GM18909 (cell line): Measurements from ENCODE around the gene PLEKHA7.

Experiments
- ATAC-seq: cut with Tn5 transposase; IDR thresholded peaks from one replicate; pipeline ENCODE4 v1.9.1; 2021; ENCODE audit warnings: mild to moderate bottlenecking; ENCODE audit not compliant: unreplicated experiment, poor library complexity

Gene PLEKHA7

DNA sequence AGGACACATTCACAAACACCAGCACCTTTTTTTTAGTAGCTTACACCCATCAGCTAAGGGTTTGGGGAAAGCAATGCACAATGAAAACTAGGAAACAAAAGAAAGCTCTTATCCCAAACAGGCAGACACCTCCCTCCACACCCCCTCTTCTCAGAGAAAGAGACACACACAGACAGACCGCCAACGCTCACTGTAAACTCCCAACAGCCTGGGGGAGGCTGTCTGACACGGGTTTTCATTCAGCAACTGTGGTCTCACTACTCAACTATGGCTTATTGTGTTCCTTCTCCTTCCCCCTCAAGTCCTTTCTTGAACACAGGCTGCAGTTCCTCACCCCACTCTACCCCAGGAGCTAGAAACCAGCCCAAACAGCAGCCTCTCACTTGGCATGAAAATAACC, 152.4 kb downstream of the PLEKHA7 start:
- no peak for ATAC-seq

GRCh38 chr11:16860617-16861016, 153.6 kb downstream of the PLEKHA7 start:
- ATAC-seq = no peak

- ATAC-seq = no peak
Measured at GRCh38 chr11:16859651-16860050, 154.6 kb downstream of the PLEKHA7 start.

- ATAC-seq = no peak
Measured at GRCh38 chr11:16857186-16857585, 157.0 kb downstream of the PLEKHA7 start.

GRCh38 chr11:16856022-16856471, 158.2 kb downstream of the PLEKHA7 start:
- ATAC-seq = no peak

DNA sequence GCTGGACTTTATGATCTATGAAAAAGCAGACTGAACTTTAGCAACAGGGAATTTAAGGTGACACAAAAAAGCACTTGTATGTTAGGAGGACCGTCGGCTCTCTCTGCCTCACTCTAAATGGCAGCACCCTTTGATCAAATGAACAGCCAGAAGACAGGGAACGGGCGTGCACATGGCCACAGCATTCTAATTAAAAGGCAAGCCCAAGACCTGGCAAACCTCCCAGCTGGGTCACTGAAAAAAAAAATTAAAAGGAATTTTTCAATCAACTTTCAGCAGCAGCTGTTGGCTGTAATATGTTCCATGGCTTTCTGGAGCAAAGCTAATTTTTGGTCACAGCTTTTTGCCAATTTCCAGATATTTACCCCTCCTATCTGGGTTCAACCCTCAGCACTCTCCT, 159.2 kb downstream of the PLEKHA7 start:
- no peak for ATAC-seq

DNA sequence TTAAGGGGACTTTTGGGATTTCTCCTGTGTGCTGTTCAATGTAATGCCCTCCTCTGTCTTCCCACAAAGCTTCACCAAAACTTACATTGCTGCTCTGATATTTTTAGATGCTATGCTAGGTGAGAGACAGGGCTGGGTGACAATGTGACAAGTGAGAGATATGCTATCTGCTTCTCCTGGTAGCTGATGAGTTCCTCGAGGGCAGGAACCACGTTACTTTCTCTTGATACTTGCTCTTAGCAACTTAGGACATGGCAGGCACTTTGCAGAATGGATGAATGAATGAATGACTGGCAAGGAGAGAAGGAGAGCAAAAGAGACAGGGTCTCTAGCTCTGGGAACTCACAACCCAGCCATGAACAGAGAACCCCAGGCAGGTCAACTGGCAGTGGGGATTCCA, 160.4 kb downstream of the PLEKHA7 start:
- ATAC-seq = no peak

DNA sequence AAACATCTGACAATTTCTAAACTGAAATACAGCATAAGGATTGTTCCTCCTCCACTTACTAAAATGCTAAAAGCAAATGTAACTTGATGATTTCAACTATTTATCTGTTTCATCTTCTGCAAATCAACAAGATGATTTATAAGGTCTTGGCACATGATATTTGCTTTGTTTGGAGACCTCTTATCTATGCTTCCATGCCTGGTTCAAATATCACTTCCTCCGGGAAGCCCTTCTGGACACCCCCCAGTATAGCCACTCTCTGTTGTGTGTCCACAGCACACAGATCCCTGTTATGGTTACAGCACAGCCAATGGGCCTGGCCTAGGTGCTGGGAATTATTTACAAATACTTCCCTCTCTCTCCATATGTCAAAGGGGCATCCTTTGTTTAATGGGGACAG, 160.9 kb downstream of the PLEKHA7 start:
- ATAC-seq = no peak

DNA sequence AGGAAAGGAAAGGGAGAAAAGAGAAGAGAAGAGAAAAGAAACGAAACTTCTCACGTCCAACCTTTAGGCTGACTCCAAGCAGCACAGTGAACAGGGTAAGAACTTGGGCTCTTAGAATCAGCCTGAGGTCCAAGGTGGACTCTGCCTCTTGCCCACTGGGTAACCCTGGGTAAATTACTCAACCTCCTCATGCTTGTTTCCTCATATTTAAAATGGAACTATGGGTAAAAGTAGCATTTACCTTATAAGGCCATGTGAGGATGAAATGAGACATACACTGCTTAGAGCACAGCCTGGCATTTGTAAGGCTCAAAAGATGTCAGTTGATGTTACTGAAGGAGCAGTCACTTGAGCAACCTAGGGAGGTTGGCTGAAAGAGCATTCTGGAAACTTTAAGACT, 167.9 kb downstream of the PLEKHA7 start:
- ATAC-seq = no peak

DNA sequence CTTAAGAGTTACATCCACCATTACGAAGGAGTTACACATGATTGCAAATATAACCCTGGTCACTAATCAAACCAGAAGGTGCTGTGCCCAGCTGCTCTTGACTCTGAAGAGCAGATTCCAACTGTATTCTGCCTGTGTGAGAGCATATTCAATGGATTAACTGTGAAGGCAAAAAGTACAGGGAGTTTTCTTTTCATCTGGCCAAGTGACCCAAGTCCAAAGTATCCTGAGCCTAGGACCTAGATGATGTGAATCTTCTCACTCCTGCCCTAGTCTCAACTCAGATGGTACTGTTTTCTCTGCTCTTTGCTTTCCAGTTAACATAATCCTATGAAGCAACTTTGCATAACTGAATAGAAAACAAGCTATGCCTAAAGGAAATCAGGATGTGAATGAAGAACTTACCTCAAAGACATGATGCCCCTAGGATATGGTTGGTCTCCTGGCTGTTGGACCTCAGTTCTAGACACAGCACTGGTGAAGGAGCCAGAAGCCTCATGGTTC, 169.9 kb downstream of the PLEKHA7 start:
- no peak for ATAC-seq

DNA sequence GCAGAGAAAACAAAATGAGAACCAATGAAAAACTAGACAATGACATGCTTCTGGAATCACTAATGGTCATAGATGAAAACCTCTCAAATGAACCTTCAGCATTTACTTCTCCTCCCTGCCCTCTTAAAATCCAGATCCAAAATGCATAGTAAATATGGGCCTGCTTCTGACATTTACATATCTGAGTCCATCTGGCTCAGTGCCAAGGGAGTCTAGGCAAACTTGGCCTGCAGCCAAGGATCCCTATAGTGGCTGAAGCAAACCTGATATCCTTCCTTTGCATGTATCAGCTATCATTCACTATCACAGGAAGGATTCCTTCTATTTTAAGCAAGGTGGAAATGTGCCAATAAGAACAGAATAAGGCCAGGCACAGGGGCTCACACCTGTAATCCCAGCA, 170.9 kb downstream of the PLEKHA7 start:
- ATAC-seq = no peak

DNA sequence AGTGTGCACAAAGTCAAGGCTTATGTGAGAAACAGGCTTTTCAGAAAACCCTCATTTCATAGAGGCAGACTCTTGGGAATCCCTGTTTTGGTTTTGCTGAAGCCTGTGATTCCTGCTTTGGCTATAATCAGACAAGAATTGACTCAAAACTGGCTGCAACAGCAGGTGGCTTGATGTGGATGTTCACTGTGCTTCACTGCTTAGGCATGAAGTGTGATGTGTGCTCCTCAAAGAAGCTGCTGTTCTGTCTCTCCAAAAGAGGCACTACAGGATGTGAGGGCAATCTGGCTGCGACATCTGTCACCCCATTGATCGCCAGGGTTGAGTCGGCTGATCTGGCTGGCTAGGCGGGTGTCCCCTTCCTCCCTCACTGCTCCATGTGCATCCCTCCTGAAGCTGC, 172.2 kb downstream of the PLEKHA7 start:
- ATAC-seq = peak; percentile 61

GRCh38 chr11:16841481-16841880, 172.7 kb downstream of the PLEKHA7 start:
- peak; percentile 32 for ATAC-seq

DNA sequence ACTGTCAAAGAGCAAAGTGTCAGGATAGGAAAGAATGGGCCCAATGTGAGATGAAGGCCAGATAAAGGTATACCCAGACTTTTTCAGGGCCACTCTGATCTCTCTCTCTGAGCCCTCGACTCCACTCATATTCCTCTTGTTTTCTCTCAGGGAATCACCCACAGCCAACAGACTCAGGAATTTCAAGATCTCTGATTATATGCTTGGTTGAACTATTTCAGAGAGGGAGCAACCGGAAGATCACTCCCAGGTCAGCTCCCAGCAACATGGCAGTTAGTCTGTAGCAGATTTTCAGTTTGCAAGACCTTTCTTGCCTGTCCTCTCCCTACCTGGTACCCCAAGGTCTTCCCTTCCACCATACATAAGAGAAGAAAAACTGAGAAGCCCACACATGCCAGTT, 173.3 kb downstream of the PLEKHA7 start:
- no peak for ATAC-seq

- no peak for ATAC-seq
Measured at GRCh38 chr11:16839821-16840220, 174.4 kb downstream of the PLEKHA7 start.

DNA sequence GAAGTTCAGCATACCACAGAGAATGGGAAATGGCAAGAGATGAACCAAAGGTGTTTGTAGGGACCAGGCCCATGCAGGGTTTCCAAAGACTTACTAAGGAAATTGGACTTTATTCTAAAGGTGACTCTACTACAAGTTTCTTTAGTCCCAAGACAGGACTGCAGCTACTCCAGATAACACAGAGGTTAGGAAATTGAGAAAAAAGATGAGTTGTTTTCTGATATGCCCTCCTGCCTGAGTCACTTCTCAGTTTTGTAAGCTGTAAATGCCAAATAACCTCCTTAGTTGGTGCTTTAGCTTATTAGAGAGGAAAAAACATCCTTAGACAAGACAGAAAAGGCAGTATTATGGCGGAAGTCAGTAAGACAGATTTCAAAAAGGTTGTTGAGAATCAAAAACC, 179.8 kb downstream of the PLEKHA7 start:
- no peak for ATAC-seq

GRCh38 chr11:16833026-16833425, 181.2 kb downstream of the PLEKHA7 start:
- ATAC-seq = no peak

DNA sequence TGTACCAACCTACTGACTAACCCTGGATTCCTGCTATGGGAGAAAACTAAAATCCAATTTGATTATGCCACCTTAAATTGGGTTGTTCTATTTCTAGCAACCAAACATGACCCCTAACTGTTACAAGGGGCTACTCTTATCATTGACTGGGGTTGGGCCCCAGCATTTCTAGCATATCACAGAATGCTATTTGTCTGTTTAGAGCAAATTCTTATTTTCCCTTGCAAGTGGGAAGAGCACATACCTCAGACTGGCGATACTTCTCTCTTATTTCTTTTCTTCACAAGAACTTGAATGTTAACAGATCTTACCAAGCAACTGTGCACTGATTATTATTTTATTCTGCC, 182.0 kb downstream of the PLEKHA7 start:
- ATAC-seq = no peak

DNA sequence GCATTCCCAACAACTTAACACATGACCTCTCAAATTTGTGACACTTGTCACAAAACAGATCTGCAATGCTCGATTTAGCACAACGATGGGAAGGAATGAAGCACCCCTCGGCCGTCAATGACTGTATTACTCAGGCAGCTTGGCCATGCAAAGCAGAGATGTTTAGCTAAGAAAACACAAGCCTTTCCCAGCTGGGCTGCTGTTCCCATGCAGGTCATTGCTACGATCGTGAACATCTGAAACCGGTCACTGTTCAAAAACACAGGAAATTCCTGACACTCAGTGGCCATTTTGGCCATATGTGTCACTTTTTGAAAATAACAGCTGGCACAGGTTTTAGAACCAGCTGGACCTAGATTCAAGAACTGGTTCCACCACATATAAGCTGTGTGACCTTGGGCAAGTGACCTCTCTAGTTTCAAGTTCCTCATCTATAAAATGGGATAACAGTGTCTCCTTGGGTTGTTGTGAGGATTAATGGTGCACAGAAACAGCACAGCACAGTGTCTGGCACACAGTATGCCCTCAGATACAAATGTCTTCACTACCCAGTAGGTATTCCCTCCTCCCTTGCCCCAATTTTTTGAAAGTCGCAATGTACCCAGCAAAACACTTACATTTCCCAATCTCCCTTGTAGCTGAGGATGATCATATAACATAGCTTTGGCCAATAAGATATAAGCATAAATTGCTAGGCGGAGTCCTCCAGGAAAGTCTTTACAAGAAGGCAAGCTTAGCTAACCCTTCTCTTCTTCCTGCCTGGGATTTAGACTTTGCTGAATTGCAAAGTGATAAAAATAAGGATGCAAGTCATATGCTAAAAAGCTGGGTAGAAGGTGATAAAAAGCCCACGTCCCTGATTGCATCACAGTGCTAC, 182.7 kb downstream of the PLEKHA7 start:
- ATAC-seq = no peak

GRCh38 chr11:16827139-16827538, 187.1 kb downstream of the PLEKHA7 start:
- ATAC-seq = no peak

DNA sequence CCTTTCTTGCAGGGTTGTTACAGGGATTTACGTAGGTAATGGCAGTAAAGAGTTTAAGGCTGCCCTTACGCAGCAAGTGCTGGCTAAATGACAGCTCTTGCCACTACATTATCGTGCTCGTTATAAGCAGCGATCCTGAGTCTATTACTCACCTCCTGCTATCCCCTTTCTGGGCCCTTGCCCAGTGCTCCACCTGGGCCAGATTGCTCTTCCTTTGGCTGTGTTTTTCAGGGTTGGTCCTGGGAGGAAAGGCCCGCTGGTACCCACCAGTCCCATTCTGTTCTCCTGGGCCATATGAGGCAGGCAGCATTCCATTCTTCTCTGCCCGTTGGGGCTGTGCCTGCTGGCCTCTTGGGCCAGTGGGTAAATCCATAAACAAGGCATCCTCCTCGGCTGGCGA, 188.2 kb downstream of the PLEKHA7 start:
- ATAC-seq = no peak

- no peak for ATAC-seq
Measured at GRCh38 chr11:16825101-16825500, 189.1 kb downstream of the PLEKHA7 start.
